Testis (tissue), 2 donors: ENCODE measurements around the gene SH2D1B.

ENCODE experiments used
- CTCF ChIP-seq, 3 experiments: fragments of 450-650 bp in 2 of 3; fragments of 200-600 bp in 1 of 3; sonication (generic) in 1 of 3; IDR thresholded peaks; one replicate each; pipeline ENCODE4 v1.5.1; 2016 to 2019; ENCODE audit warnings: antibody characterized with exemption in 3 of 3, mild to moderate bottlenecking in 2 of 3, moderate library complexity in 1 of 3
- POLR2A ChIP-seq: fragments of 450-650 bp; IDR thresholded peaks from one replicate; pipeline ENCODE4 v1.6.1; 2017; ENCODE audit warnings: antibody characterized with exemption, mild to moderate bottlenecking, moderate library complexity

DNA sequence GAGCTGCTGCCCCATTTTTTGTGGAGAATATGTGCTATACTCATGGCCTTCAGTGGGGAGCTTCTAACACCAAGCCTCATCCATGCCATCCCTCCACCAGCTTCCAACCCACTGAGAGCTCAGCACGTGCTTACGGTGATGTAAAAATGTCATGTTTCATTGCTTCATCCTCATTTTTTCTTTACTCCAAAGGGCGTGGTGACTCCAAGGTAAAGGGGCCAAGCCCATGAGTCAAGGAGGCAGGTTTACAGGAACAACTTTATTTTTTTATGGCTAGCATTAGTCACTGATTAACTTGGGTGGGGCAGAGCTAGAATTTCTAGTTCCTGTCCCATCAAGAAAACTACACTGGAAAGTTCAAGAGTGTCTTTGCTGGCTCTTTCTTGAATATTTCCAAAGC is 30.6 kb downstream of the SH2D1B start, which contains the start of gene C1orf226:
- TF ChIP-seq CTCF (IDR thresholded peaks at IDR 0.05) (no peak), POLR2A (no peak)
